ENCODE data around the gene GIPC2.
"Not testable (repeated sequence)": the region's sequence is repeated elsewhere in the genome, so short reads cannot be mapped to it uniquely, and the experiment has no call there.

GIPC2 gene

GRCh38 chr1:78095593-78095992 is 49.8 kb downstream of the GIPC2 start:
- DNase-seq (ENCODE audit: low spot score): no peak

DNA sequence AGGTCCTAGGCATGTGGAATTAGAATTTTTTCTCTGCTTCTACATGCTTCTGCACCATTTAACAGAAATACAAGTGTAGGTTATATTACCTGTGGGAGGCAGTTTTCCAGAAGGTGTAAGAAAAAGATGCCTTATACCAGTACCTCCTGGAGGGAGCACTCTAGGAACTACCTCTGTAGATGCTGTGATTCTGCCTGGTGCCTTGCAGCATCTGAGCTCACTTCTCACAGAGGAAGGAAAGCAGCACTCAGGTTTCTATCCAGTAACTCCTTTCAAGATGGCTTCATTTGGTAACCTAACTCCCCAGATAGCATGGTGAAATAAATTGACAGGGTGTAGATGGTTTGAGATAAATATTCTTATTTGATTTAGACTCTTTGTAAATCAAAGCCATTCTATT is 50.3 kb downstream of the GIPC2 start:
- no peak for DNase-seq (ENCODE audit: low spot score)

DNA sequence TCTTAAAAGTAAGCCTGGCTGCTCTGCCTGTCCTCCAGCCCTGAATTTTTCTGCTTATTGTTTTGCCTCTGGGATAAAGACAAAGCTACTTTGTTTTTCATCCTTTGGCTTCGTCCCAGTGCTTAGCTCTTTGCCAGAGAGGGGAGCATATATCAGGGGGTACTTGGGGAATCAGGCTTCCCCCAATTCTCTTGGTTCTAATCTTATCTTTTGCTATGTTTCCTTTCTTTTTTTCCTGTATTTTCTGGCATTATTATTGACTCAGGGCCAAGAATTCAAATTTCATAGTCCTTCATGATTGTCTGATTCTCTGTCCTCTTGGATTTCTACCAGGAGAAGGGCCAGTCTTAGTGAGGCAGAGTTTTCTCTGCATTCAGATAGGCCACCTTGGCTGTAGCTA is 51.2 kb downstream of the GIPC2 start:
- DNase-seq (ENCODE audit: low spot score): no peak

DNA sequence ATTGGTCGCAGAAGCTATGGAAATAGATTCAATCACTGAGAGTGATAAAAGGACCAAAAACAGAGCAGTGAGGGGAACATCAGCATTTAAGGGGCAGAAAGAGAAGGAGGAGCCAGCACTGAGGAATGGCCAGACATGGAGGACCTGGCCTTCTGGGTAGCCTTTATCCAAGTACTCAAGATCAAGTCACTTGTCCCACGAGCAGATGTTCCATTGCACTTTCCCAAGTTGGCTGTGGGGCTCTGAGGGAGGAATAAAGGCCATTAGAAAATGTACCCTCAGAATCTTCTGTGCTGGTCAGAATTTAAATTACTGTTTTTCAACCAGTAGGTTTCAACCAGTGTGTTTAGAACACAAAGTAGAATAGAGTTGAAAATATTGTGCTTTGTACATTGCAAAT is 55.3 kb downstream of the GIPC2 start:
- no peak for DNase-seq (ENCODE audit: low spot score)

- no peak for DNase-seq (ENCODE audit: low spot score)
These were observed 55.7 kb downstream of the GIPC2 start for GRCh38 chr1:78101514-78101913.

- DNase-seq (ENCODE audit: low spot score): no peak
These were observed 56.3 kb downstream of the GIPC2 start for GRCh38 chr1:78102082-78102481.

GRCh38 chr1:78102916-78103315 is 57.1 kb downstream of the GIPC2 start:
- no peak for DNase-seq (ENCODE audit: low spot score)

GRCh38 chr1:78104322-78104721 is 58.6 kb downstream of the GIPC2 start:
- no peak for DNase-seq (ENCODE audit: low spot score)

DNA sequence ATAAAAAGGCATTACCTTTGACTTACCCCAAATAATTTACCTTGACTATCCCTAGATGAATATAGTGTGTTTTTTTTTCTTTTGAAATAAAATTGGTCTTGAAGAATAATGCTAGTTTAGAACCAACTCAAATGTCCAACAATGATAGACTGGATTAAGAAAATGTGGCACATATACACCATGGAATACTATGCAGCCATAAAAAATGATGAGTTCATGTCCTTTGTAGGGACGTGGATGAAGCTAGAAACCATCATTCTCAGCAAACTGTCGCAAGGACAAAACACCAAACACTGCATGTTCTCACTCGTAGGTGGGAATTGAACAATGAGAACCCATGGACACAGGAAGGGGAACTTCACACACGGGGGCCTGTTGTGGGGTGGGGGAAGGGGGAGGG is 63.9 kb downstream of the GIPC2 start:
- DNase-seq (ENCODE audit: low spot score): not testable (repeated sequence)

DNA sequence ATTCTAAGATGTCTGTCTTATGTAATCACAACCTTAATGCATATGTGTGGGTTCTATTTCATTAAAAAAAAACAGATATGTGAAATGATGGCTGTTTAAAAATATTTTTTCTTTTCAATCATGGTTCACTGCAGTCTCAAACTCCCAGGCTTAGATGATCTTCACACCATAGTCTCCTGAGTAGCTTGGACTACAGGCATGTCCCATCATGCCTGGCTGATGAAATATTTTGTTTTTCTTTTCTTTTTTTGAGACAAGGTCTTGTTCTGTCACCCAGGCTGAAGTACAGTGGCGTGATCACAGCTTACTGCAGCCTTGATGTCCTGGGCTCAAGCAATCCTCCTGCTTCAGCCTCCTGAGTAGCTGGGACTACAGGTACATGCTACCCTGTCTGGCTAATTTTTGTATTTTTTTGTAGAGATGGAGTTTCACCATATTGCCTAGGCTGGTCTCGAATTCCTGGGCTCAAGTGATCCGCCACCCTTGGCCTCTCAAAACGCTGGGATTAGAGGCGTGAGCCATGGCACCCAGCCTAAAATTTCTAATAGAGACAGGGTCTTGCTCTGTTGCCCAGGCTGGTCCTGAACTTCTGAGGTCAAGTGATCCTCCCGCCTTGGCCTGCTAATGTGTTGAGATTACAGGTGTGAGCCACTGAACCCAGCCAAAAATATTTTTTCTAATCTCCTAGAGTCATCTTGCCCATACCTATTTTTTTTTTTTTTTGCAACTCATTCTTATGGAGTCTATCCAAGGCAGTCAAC is 67.6 kb downstream of the GIPC2 start:
- no peak for DNase-seq (ENCODE audit: low spot score)

- DNase-seq (ENCODE audit: low spot score): peak; percentile 72
These were observed 68.5 kb downstream of the GIPC2 start for GRCh38 chr1:78114034-78114956.

DNA sequence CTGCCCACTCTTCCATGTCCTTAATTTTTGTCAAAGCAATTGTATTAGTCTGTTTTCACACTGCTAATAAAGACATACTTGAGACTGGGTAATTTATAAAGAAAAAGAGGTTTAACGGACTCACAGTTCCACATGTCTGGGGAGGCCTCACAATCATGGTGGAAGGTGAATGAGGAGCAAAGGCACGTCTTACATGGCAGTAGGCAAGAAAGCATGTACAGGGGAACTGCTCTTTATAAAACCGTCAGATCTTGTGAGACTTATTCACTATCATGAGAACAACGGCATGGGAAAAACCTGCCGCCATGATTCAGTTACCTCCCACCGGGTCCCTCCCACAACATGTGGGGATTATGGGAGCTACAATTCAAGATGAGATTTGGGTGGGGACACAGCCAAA is 74.7 kb downstream of the GIPC2 start:
- DNase-seq (ENCODE audit: low spot score): not testable (repeated sequence)

GRCh38 chr1:78121710-78122109 is 75.9 kb downstream of the GIPC2 start:
- DNase-seq (ENCODE audit: low spot score): no peak

DNA sequence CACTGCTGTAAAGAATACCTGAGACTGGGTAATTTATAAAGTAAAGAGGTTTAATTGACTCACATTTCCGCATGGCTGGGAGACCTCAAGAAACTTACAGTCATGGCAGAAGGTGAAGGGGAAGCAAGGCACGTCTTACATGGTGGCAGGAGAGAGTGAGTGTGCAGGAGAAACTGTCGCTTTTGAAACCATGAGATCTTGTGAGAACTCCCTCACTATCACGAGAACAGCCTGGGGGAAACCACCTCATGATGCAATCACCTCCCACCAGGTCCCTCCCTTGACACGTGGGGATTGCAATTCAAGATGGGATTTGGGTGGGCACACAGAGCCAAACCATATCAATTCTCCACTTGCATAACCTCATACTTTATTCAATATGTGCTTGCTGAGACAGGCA is 76.6 kb downstream of the GIPC2 start:
- DNase-seq (ENCODE audit: low spot score): no peak

GRCh38 chr1:78126506-78126905 is 80.7 kb downstream of the GIPC2 start:
- no peak for DNase-seq (ENCODE audit: low spot score)

DNA sequence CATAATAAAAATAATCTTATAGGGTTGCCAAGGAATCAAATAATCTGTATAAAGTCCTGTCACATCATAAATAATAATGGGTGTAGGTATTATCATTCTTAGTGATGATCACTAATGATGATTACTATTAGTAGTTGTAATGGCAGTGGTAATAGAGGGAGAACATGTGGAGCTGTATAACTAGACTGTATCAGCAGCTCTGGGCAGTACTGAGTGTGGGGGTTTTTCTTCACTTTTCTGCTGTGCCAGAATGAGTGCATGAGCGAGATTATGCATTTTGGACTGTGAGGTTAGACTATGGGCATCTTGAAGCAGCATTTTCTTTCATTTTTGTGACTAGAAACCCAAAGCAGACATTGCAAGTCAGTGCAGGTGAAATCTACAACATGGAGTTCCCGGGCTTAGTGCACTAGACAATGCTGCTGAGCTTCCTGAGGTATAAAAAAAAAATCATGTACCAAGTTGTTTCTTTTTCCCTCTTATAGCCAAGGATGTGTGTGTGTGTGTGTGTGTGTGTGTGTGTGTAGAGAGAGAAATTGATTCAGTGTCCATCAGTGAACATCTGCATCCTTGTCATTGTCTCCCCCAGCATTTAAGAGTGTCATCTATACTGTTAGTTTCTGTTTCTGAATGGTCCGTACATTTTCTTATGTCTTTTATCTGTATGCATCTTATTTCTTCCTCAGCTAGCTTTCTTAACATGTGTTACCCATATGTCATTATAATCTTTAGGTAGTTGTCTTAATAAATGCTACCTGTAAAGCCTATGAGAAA is 86.6 kb downstream of the GIPC2 start:
- no peak for DNase-seq (ENCODE audit: low spot score)

GRCh38 chr1:78132948-78133322 is 87.2 kb downstream of the GIPC2 start:
- no peak for DNase-seq (ENCODE audit: low spot score)

GRCh38 chr1:78136680-78137079 is 90.9 kb downstream of the GIPC2 start:
- DNase-seq (ENCODE audit: low spot score): no peak

DNA sequence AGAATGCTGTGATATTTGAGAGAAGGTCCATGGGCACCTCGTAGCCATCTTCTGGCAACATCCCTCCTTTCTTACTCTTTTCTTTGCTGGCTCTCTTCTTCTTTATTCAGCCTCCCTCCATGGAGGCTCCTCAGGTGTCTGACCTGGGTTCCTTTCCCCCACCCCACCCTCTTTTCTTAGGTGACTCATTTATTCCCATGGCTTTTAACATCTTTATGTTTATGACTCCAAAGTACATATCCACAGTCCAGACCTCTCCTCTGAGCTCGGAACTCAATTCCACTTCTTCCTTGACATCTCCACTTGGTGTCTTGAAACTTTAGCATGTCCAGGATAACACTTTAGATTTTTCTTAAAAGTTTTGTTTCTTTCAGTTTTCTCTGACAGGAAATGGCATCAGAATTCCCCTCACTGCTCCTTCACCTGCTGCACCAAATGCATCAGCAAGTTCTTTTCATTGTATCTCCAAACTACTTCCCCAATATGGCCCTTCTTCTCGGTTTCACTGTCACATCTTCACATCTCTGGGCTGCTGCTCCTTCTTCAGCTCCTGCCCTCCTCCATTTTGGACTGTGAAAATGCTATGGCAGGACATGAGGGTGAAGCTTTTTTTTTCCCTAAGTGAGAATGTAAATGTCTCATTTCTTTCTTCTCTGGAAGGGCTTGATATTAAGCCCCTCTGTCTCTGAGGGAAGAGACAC is 95.9 kb downstream of the GIPC2 start:
- DNase-seq (ENCODE audit: low spot score): no peak

DNA sequence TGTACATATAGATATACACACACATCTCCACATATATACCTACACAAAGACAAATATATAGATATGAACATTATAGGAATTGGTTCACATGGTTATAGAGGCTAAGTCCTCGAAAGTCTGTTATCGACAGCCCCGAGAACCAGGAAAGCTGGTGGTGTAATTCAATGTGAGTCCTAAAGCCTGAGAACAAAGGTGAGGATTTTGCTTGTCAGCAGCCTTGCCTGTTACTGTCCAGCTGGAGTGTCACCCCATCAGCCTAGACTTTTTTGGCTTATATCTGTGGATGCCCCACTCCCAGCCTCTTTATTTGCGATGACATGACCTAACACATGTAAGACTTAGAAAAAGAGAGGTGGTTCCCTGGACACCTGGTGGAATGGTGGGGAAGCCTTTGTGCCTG is 97.0 kb downstream of the GIPC2 start:
- DNase-seq (ENCODE audit: low spot score): no peak

GRCh38 chr1:78143152-78143551 is 97.4 kb downstream of the GIPC2 start:
- peak; percentile 15 for DNase-seq (ENCODE audit: low spot score)

DNA sequence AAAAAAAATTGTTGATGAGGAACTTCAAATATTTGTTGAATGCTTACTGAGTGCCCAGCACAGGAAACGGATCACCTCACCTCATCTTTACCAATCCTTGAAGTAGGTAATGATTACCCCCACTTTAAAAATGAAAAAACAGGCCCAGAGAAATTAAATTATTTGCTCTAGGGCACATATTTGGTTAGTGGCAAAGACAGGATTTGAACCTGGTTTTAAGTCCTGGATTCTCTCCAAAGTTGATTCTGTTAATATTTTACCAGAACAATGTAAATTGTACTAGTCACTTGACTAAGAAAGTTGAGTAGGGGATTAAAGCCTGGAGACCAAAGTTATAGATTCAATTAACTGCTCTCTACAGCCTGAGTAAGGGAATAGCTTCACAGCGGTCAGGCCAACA is 97.9 kb downstream of the GIPC2 start:
- no peak for DNase-seq (ENCODE audit: low spot score)
